ENCODE results near the gene USP30.
"Not testable (repeated sequence)": the region's sequence is repeated elsewhere in the genome, so short reads cannot be mapped to it uniquely, and the experiment has no call there.

The USP30 gene

DNA sequence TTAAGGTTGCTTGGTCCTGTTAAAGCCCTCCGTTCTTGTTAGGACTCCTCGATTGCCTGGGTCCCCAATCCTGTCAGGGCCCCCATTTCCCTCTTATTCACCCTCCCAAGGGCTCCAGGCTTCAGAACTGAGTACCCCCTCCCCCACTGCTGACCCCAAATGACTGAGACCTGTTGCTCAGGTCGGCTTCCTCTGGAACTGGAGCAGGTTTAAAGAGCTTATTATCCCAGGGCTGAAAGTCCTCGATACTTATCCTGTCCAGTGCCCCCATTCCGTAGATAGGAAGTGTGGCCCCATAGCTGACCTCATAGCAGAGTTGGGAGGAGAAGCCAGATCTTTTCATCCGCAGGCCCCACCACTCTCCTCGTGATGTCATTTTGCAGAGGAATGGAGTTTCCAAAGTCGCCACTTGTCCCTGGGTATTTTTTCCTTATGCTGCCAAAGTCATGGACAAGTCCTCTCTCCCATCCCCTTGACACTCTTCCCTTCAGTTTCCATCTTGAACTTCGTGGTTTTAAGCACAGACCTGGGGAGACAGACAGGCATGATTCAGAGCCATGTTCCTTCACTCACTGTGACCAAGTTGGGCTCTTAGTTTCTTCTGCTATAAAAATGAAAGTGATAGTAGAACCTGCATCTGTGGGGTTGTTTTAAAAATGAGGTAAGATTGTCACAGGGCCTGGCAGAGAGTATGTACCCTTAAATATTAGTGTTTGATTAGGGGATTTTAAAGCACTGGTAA, 1.2 kb downstream of the USP30 start:
- DNase-seq = peak; percentile 16

DNA sequence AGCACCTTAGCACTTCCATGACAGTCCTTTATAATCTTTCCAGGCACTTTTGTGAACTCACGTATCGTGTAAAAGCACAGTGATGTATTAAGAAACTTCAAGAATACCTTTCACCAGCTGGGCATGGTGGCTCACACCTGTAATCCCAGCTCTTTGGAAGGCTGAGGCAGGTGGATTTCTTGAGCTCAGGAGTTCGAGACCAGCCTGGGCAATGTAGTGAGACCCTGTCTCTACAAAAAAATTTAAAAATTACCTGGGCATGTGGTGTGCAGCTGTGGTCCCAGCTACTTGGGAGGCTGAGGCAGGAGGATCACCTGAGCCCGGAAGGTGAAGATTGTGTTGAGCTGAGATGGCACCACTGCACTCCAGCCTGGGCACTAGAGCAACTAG, 1.7 kb downstream of the USP30 start:
- DNase-seq = not testable (repeated sequence)

- DNase-seq = no peak
Observed at GRCh38 chr12:109054520-109054919, 2.1 kb downstream of the USP30 start.

DNA sequence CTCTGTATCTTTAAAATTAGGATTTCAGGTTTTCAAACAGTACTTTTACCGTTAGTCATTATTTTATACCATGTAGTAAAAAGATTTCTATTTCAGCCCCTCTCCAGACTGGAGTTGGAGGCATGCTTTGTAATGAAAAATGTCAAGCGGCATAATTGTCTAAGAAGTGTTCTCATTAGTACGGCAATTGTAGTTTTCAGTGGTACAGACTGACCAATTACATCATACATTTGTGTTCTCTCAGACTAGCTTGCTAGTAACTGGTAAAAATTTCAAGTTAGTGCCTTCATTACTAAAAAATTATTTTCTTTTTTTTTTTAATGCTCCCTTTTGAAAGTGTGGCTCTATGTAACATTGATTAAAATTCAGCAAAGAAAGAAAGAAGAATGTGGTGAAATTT, 4.5 kb downstream of the USP30 start:
- DNase-seq = no peak

GRCh38 chr12:109057376-109057775, 5.0 kb downstream of the USP30 start:
- DNase-seq = no peak

- no peak for DNase-seq
Observed at GRCh38 chr12:109058773-109059172, 6.4 kb downstream of the USP30 start.

DNA sequence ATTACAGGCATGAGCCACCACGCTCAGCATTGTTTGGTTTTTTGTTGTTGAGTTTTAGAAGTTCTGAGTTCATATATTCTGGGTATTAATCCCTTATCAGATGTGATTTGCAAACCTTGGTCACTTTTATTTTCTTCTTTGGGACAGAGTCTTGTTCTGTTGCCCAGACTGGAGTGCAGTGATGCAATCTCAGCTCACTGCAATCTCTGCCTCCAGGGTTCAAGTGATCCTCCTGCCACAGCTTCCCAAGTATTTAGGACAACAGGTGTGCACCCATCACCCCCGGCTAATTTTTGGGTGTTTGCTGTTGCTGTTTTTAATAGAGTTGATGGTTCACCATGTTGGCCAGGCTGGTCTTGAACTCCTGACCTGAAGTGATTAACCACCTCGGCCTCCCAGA, 11.8 kb downstream of the USP30 start:
- DNase-seq = no peak

DNA sequence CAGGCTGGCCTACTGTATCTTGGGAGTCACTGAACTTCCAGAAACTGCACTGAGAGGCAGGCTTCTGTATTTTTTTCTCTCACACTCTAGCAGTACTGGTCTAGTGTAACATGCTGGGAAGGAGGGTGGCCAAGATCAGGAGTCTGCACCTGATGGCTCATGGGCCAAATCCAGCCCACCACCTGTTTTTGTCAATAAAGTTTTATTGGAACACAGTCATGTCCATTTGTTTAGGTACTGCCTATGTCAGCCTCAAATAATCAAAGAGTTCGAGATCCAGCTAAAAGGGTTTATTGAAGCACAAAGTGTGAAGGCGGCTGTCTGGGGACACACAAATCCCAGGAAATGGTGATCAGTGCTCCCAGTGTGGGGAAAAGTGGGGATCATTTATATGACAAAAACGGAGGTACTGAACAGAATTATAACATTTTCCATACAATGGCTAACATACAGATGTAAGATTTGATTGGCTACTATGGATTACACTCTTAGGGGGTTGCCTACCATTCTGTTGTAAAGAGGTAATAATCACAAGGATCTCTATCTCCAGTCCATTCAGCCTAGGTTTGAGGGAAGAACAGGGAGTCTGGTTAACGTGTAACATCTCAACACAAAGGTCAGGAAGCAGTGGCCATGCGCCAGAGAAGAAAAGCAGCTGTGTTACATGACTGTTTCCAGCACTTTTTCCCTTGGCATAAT, 12.9 kb downstream of the USP30 start:
- DNase-seq = no peak

DNA sequence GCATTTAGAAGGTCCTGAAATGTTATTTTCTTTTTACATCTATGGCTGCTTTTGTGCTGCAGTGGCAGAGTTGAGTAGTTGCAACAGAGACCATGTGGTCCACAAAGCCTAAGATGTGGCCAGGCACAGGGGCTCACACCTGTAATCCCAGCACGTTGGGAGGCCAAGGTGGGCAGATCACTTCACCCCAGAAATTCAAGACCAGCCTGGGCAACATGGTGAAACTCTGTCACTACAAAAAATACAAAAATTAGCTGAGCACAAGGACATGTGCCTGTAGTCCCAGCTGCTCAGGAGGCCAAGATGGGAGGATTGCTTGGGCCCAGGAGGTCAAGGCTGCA, 13.4 kb downstream of the USP30 start:
- no peak for DNase-seq

DNA sequence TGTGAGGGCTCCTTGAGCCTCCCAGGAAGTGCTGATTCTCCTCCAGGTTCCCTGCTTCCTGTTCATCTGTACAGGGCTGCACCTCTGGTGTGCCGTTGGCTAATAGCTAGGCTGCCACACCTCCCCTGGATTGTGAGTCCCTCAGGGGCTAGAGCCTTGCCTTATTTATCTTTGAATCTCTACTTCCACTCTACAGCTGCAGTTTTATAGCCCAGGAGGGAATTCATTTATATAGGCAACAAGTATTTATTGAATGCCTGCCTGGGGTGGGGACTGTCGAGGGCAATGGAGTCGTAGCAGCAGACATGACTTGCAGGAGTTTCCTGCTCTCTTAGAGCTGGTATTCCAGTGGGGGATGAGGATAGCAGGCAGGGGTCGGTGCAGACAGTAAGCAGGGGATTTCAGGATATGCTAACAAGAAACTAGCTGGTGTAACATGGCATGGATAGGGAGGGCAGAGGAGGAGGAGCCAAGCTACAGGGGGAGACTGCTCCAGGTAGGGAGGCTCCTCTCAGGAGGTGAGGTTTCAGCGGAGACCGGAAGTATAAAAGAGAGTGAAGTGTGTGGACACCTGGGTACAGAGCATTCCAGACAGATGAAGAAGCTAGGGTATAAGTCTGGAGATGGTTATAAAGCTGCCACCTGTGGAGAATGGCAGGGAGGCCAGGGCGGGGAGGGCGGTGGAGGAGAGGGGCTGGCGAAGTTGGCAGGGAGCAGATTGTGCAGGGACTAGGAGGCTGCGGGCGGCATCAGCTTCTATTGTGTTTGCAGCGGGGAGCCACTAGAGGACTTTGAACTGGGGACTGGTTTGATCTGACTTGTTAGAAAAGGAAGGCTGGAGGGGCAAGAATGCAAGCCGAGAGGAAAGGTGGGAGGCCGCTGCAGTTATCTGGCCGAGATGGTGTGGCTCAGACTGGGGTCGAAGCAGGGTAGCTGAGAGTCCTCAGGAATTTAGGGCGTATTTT, 17.2 kb downstream of the USP30 start:
- DNase-seq = no peak

DNA sequence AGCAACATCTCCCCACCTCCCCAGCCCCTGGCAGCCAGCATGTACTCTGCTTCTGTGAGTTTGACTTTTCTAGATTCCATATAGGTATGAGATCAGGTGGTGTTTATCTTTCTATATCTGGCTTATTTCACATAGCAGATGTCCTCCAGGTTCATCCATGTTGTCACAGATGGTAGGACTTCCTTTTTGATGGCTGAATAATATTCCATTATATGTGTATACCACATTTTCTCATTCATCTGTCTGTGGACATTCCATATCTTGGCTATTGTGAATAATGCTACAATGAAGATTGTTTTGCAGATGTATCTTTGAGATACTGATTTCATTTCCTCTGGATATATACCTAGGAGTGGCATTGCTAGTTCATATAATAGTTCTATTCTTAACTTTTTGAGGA, 22.5 kb downstream of the USP30 start:
- DNase-seq = no peak

- DNase-seq = no peak
Observed at GRCh38 chr12:109082751-109083150, 30.4 kb downstream of the USP30 start.

DNA sequence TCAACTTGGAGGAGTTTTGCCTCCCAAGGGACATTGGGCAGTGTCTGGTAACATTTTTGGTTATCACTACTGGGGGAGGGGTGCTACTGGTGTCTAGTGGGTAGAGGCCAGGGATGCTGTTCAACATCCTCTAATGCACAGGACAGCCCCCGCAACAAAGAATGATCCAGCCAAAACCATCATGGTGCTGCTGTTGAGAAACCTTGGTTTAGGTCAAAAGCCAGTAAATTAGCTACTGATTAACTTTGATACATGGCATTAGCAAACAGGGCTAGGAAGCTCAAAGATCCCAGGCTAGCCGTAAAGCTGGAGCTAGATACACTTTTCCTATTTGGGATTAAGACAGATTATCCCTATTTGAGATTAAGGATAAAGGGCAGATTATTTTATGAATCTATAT, 32.0 kb downstream of the USP30 start:
- no peak for DNase-seq

- no peak for DNase-seq
Observed at GRCh38 chr12:109085590-109085989, 33.2 kb downstream of the USP30 start.

DNA sequence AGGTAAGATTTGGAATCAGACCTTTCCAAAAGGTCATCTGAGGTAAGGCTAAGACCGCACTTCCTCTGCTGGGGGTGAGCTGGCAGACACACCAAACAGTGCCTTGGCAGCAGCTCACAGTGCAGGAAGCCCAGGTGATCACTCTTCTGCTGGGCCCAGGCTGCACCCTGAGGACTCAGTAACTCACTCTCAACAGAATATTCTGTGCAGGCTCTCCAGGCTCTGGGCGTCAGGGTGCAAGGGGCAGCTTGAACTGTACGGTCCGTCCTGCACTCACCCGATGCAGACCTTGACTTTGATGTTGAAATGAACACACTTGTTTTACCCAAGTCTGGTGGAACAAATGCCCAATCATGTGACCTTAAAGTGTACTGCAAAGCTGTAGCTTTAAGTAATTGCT, 34.9 kb downstream of the USP30 start:
- DNase-seq = no peak

GRCh38 chr12:109088818-109089217, 36.4 kb downstream of the USP30 start:
- DNase-seq = no peak

DNA sequence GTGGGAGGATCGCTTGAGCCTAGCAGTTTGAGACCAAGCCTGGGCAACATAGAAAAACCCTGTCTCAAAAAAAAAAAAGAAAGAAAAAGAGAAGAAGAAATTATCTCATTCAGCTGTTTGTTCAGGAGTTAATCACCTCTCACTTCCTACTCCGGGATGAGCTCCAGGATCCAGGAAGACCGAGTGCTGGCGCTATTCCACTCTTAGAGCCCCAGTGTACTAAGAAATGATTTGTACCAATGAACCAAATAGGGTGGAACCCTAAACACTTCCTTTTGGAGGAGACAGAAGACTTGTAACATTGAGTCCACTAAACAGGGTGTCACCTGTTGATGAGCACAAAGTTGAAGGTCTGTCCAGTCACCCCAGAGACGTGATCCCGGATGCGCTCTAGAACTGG, 37.3 kb downstream of the USP30 start:
- no peak for DNase-seq

- DNase-seq = no peak
Observed at GRCh38 chr12:109092497-109093021, 40.2 kb downstream of the USP30 start.

- DNase-seq = peak; percentile 93
Observed at GRCh38 chr12:109093022-109093918, 40.9 kb downstream of the USP30 start, which contains the start of gene ALKBH2. Gene ALKBH2 (minus strand): TSS chr12:109093472. CDS start chr12:109092786, 686 bp downstream.

DNA sequence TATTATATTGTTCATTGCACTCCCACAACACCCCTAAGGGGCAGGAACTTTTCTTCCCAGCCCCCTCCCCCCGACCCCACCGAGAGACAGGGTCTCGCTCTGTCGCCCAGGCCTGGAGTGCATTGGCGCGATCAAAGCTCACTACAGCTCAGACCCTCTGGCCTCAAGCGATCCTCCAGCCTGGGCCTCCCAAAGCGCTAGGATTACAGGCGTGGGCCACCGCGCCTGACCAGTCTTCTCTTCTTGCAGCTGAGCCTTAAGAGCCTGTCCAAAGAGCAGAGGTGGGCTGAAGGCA, 44.7 kb downstream of the USP30 start:
- no peak for DNase-seq

DNA sequence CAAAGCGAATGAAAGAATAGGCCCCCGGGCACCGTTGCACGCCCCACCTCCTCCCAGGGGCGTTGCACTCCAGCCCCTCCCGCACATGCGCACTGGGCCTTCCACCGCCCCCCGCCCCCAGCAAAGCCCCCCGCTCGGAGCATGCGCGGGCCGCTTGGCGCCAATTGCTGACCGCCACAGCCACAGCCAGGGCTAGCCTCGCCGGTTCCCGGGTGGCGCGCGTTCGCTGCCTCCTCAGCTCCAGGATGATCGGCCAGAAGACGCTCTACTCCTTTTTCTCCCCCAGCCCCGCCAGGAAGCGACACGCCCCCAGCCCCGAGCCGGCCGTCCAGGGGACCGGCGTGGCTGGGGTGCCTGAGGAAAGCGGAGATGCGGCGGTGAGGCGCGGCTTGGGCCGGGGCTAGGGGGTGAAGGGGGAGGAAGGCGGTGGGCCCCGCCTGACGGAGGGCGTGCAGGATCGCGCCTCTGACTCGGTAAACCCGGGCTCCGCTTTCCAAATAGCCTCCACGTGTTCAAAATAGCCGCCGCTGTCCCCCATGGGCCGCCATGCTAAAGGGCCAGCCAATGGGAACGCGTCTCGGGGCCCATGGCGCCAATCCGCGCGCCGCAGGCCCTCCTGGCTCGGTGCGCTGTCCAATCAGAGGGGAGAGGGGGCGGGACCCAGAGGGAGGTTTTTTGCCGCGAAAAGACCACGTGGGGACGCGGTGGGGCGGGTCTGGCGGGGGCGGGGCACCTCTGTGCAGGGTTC, 45.2 kb downstream of the USP30 start, which contains the start of gene UNG:
UNG (plus strand) TSS at position 163 of the 748 bp plus-strand sequence; CDS start at position 246, 83 bp downstream.
- DNase-seq = peak; percentile 97

Data from effector CD4-positive, alpha-beta T cell (primary cell).